HG03066 (cell line): ENCODE results near the gene LIPT1.
A peak's percentile ranks its signal among the peaks of the same experiment; 100 is the strongest.
"Not testable (repeated sequence)": the region's sequence is repeated elsewhere in the genome, so short reads cannot be mapped to it uniquely, and the experiment has no call there.

Experiments used
- ATAC-seq: cut with Tn5 transposase; IDR thresholded peaks from one replicate; pipeline ENCODE4 v1.9.1; 2021; ENCODE audit warnings: low read depth; ENCODE audit not compliant: unreplicated experiment

The LIPT1 gene

GRCh38 chr2:99154643-99155536 lies at the start of gene LIPT1, which contains the start of gene TSGA10:
LIPT1 (plus strand) TSS chr2:99154967; CDS start chr2:99161958, 6,991 bp downstream.
TSGA10 (minus strand) TSS chr2:99154942; CDS start chr2:99109439, 45,503 bp downstream.
- peak; percentile 93 for ATAC-seq

- no peak for ATAC-seq
Observed at GRCh38 chr2:99106913-99107312, 47.9 kb upstream of the LIPT1 start.

GRCh38 chr2:99111236-99111635 lies 43.5 kb upstream of the LIPT1 start:
- ATAC-seq = no peak

GRCh38 chr2:99111945-99112344 lies 42.8 kb upstream of the LIPT1 start:
- no peak for ATAC-seq

GRCh38 chr2:99112617-99113016 lies 42.1 kb upstream of the LIPT1 start:
- ATAC-seq = no peak

GRCh38 chr2:99127981-99128380 lies 26.8 kb upstream of the LIPT1 start:
- no peak for ATAC-seq

GRCh38 chr2:99135044-99135556 lies 19.7 kb upstream of the LIPT1 start:
- ATAC-seq = not testable (repeated sequence)

- no peak for ATAC-seq
Observed at GRCh38 chr2:99139003-99139402, 15.8 kb upstream of the LIPT1 start.

- ATAC-seq = no peak
Observed at GRCh38 chr2:99140056-99140859, 14.5 kb upstream of the LIPT1 start.

- ATAC-seq = peak; percentile 27
Observed at GRCh38 chr2:99140860-99141109, 14.0 kb upstream of the LIPT1 start.

- peak; percentile 85 for ATAC-seq
Observed at GRCh38 chr2:99141110-99142108, 13.4 kb upstream of the LIPT1 start, which contains the start of gene C2orf15. C2orf15 (plus strand) TSS chr2:99141707; CDS start chr2:99150559, 8,852 bp downstream.

GRCh38 chr2:99150706-99151105 lies 4.1 kb upstream of the LIPT1 start:
- ATAC-seq = no peak

GRCh38 chr2:99152199-99152895 lies 2.4 kb upstream of the LIPT1 start:
- no peak for ATAC-seq

GRCh38 chr2:99153921-99154604 lies 704 bp upstream of the LIPT1 start:
- no peak for ATAC-seq

GRCh38 chr2:99156891-99157290 lies 2.1 kb downstream of the LIPT1 start:
- no peak for ATAC-seq

GRCh38 chr2:99158599-99158998 lies 3.8 kb downstream of the LIPT1 start:
- ATAC-seq = no peak

GRCh38 chr2:99159594-99159993 lies 4.8 kb downstream of the LIPT1 start:
- ATAC-seq = no peak

- ATAC-seq = no peak
Observed at GRCh38 chr2:99166218-99166617, 11.5 kb downstream of the LIPT1 start.

GRCh38 chr2:99169534-99169933 lies 14.8 kb downstream of the LIPT1 start:
- no peak for ATAC-seq
